ENCODE data around the gene PLPP6. TPM values are rescaled to one million over a fixed set of nuclear protein-coding genes. Genes with fewer than 3 reads are reported as not detected.

Gene PLPP6
- total RNA-seq, 4 donors from 2014 or later = 7.1 to 22.7 (median 16.3) TPM

DNA sequence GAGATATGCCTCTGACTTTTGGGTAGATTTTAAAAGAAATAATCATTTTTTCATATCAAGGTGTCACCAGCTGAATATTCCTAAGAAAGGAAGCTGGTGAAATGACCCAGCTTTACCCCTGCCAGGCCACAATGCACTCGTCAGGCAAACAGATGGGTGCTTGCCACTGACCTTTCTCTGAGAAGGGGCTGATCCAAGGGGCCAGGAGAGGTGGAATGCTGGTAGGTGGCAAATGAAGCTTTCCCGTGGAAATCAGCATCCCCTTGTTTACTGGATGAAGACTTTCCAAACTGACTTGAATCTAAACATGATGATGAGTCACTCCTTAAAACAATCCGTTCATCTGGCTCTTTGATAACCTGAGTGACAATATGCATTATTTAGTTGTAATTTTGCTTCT is 44.3 kb upstream of the PLPP6 start:
- Histone ChIP-seq H3K27ac (no peak overlapping the region), H3K9me3 (no peaks in the 10 kb centered on the region), H3K36me3 (no peaks in the 10 kb centered on the region), H3K27me3 (no peaks in the 10 kb centered on the region), H3K4me1 (no peaks in the 10 kb centered on the region), H3K4me3 (no peak overlapping the region)
- WGBS, 2 donors (ENCODE audit: low coverage in 1 of 2) = 74 to 85% methylated on average over 2 to 3 of the region's 3 CpGs
- in situ Hi-C loops (cut with MboI; ENCODE audit: low pct_ligation_motif_present in 1 of 4, low pct_unique_long_range_greater_than_20kb in 1 of 4, low sequenced_read_pairs in 3 of 4) = no loop called here
- no peak for DNase-seq
- TF ChIP-seq, protein P1, sequence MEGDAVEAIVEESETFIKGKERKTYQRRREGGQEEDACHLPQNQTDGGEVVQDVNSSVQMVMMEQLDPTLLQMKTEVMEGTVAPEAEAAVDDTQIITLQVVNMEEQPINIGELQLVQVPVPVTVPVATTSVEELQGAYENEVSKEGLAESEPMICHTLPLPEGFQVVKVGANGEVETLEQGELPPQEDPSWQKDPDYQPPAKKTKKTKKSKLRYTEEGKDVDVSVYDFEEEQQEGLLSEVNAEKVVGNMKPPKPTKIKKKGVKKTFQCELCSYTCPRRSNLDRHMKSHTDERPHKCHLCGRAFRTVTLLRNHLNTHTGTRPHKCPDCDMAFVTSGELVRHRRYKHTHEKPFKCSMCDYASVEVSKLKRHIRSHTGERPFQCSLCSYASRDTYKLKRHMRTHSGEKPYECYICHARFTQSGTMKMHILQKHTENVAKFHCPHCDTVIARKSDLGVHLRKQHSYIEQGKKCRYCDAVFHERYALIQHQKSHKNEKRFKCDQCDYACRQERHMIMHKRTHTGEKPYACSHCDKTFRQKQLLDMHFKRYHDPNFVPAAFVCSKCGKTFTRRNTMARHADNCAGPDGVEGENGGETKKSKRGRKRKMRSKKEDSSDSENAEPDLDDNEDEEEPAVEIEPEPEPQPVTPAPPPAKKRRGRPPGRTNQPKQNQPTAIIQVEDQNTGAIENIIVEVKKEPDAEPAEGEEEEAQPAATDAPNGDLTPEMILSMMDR (IDR thresholded peaks at IDR 0.05) = no peak
- no peak for TF ChIP-seq POLR2A (IDR thresholded peaks at IDR 0.05)
- no peak for TF ChIP-seq EP300 (IDR thresholded peaks at IDR 0.05; ENCODE audit: low read depth)
- no peak for TF ChIP-seq POLR2AphosphoS5 (IDR thresholded peaks at IDR 0.05)
- intact Hi-C loops (cut with DNase I; ENCODE audit: low total_unique reads) = no loop called here

DNA sequence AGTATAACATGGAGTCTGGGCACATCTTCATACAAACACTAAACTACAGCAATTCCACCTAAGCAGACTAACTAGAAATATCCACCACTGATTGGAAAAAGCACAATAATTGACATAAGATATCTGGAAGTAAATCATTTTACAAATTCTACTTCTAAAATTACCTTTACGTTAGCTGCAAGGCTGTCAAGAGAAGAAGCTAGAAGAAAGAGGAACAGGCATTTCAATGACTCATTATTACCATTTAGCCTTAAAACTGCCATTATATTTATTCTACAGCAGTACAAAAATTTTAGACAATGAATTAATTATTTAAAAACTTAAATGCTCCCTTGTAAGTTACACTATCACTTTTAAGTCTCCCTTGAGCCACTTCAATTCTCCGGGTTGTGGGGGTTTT is 43.4 kb upstream of the PLPP6 start:
- DNase-seq = no peak
- WGBS, 2 donors (ENCODE audit: low coverage in 1 of 2) = 83 to 88% methylated on average over 2 of the region's 2 CpGs
- H3K27ac ChIP-seq = no peak overlapping the region
- H3K27me3 ChIP-seq = no peaks in the 10 kb centered on the region
- in situ Hi-C loops (cut with MboI; ENCODE audit: low pct_ligation_motif_present in 1 of 4, low pct_unique_long_range_greater_than_20kb in 1 of 4, low sequenced_read_pairs in 3 of 4) = no loop called here
- H3K36me3 ChIP-seq = no peaks in the 10 kb centered on the region
- no peaks in the 10 kb centered on the region for H3K4me1 ChIP-seq
- TF ChIP-seq POLR2A (IDR thresholded peaks at IDR 0.05) = no peak
- TF ChIP-seq POLR2AphosphoS5 (IDR thresholded peaks at IDR 0.05) = no peak
- TF ChIP-seq, protein P1 (IDR thresholded peaks at IDR 0.05) = no peak
- no peak for TF ChIP-seq EP300 (IDR thresholded peaks at IDR 0.05; ENCODE audit: low read depth)
- no peaks in the 10 kb centered on the region for H3K9me3 ChIP-seq
- intact Hi-C loops (cut with DNase I; ENCODE audit: low total_unique reads) = no loop called here
- no peak overlapping the region for H3K4me3 ChIP-seq

DNA sequence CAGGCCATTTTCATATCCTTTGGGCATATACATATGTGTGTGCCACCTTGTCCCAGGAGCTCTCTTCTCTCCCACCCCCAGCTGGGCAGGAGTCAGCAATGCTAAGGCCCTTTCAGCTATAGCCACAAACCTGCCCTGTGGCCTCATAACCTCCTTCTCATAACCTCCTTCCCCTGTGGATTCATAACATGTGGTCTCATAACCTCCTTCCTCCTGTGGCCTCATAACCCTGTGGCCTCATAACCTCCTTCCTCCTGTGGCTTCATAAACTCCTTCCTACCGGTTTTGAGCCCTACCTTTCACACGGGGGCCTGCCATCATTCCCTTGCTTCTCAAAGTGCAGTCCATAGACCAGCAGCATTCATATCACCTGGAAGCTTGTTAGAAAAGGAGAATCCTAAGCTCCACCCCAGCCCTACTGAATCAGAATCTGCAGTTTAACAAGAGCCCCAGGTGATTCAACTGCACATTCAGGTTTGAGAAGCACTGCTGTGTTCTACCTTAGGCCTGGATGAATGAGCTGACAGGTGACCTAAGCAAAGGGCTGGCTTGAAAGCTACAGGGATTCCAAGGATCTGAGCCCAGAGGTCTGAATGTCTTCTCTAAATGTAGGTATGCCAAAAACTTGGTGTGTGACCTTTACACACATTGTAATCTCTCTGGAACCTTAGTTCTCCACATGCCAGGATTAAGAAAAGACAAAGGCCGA is 41.9 kb upstream of the PLPP6 start:
- intact Hi-C loops (cut with DNase I; ENCODE audit: low total_unique reads) (no loop called here), in situ Hi-C loops (cut with MboI; ENCODE audit: low pct_ligation_motif_present in 1 of 4, low pct_unique_long_range_greater_than_20kb in 1 of 4, low sequenced_read_pairs in 3 of 4) (no loop called here)
- Histone ChIP-seq H3K27ac (no peak overlapping the region), H3K36me3 (no peaks in the 10 kb centered on the region), H3K4me1 (no peaks in the 10 kb centered on the region), H3K9me3 (no peaks in the 10 kb centered on the region), H3K4me3 (no peak overlapping the region), H3K27me3 (no peaks in the 10 kb centered on the region)
- TF ChIP-seq, protein P1 (IDR thresholded peaks at IDR 0.05) = no peak
- TF ChIP-seq EP300 (IDR thresholded peaks at IDR 0.05; ENCODE audit: low read depth) (no peak), POLR2A (IDR thresholded peaks at IDR 0.05) (no peak), POLR2AphosphoS5 (IDR thresholded peaks at IDR 0.05) (no peak)
- 40 to 59% methylated on average over 1 to 3 of the region's 3 CpGs for WGBS, 2 donors (ENCODE audit: low coverage in 1 of 2)
- no peak for DNase-seq

DNA sequence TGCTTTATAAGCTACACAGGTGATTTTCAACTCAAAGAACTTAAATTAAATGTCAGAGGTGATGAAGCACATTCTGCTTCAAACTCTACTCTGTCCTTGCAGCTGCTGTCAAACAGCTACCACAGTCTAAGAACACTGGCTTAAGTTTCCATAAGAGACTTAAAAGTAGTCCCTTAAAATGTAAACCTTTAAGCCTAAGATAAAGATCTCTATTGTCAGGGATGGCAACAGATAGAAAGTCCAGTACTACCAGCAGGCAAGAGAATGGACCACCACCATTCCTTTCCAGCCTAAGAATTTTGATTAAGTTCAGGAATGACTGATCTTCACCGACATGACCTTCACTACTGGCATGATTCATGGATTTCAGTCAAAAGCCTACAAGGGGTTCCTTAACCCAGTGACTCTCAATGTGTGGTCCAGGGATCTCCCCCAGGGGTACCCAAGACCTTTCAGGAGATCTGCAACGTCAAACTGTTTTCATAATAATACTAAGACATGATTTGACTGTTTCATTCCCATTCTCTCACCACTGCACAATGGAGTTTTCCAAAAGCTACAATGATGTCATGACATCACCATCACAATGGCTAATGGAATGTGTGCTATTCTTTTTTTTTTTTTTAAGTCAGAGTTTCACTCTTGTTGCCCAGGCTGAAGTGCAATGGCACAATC is 41.1 kb upstream of the PLPP6 start:
- Histone ChIP-seq H3K36me3 (no peaks in the 10 kb centered on the region), H3K4me3 (no peak overlapping the region), H3K27me3 (no peaks in the 10 kb centered on the region), H3K9me3 (no peaks in the 10 kb centered on the region), H3K4me1 (no peaks in the 10 kb centered on the region), H3K27ac (no peak overlapping the region)
- intact Hi-C loops (cut with DNase I; ENCODE audit: low total_unique reads) = no loop called here
- in situ Hi-C loops (cut with MboI; ENCODE audit: low pct_ligation_motif_present in 1 of 4, low pct_unique_long_range_greater_than_20kb in 1 of 4, low sequenced_read_pairs in 3 of 4) = no loop called here
- no peak for DNase-seq
- WGBS, 2 donors (ENCODE audit: low coverage in 1 of 2) = 54 to 64% methylated on average over 2 of the region's 2 CpGs
- TF ChIP-seq, protein P1 (IDR thresholded peaks at IDR 0.05) = no peak
- TF ChIP-seq POLR2AphosphoS5 (IDR thresholded peaks at IDR 0.05) = no peak
- no peak for TF ChIP-seq POLR2A (IDR thresholded peaks at IDR 0.05)
- TF ChIP-seq EP300 (IDR thresholded peaks at IDR 0.05; ENCODE audit: low read depth) = no peak
